GM12878 (cell line): ENCODE measurements around the gene BCR. TPM values are rescaled to one million over a fixed set of nuclear protein-coding genes. Genes with fewer than 3 reads are reported as not detected.
A peak's percentile ranks its signal among the peaks of the same experiment; 100 is the strongest.

Experiments used
- ATAC-seq: fragments of 200-7000 bp; cut with Tn5 transposase; 3 replicates; pipeline ENCODE4 v1.9.1; 2020; ENCODE audit warnings: mild to moderate bottlenecking, moderate library complexity
- BruUV-seq: library from RNA; stranded (reverse); fragments of 400-500 nt; replicated peaks from 2 replicates; lab custom pipeline; 2021; lab: Mats Ljungman, UMichigan
- CTCF ChIA-PET: fragments of 300-600 bp; sonication (Branson Sonifier 250); formaldehyde crosslinking; extraction: SDS; loops from one replicate; lab custom pipeline; 2021; ENCODE audit warnings: inconsistent platforms; lab: Yijun Ruan, JAX
- POLR2A ChIA-PET: fragments of 350-600 bp; formaldehyde crosslinking; extraction: SDS; loops from one replicate; lab custom pipeline; 2021; ENCODE audit warnings: inconsistent platforms; lab: Charles Lee
- RAD21 ChIA-PET: fragments of 300-600 bp; sonication (Branson Sonifier 250); formaldehyde crosslinking; loops from one replicate; lab custom pipeline; 2023; ENCODE audit warnings: antibody characterized with exemption; ENCODE audit not compliant: unreplicated experiment; lab: Charles Lee
- SMC1A ChIA-PET: fragments of 300-600 bp; sonication (Branson Sonifier 250); formaldehyde crosslinking; loops from one replicate; lab custom pipeline; 2023; ENCODE audit not compliant: unreplicated experiment, uncharacterized antibody; lab: Charles Lee
- DNase-seq: peaks from one replicate; pipeline ENCODE4 v3.0.0-alpha.2; 2011; ENCODE audit warnings: low read depth, low spot score
- FAIRE-seq: peaks from 3 replicates; lab custom pipeline; 2011; peaks lifted over from hg19 to GRCh38; lab: Jason Lieb, UNC
- H2AFZ ChIP-seq: 2 replicates; pipeline ENCODE4 v1.6.0; 2011; ENCODE audit warnings: low read depth, low read length, control low read depth; ENCODE audit not compliant: control insufficient read depth
- H3K27ac ChIP-seq: 2 replicates; pipeline ENCODE4 v1.5.1; 2011; ENCODE audit warnings: control low read depth; ENCODE audit not compliant: control insufficient read depth, insufficient read depth
- H3K27me3 ChIP-seq, 2 experiments: replicated peaks in 1 of 2; 2 replicates each; pipeline versions ENCODE4 v1.6.0 to v1.6.1; 2011; ENCODE audit warnings: low read length in 1 of 2; ENCODE audit not compliant: control insufficient read depth in 2 of 2, insufficient read depth in 2 of 2
- H3K36me3 ChIP-seq, 2 experiments: 2 replicates each; pipeline ENCODE4 v1.5.1; 2011; ENCODE audit warnings: low read length in 1 of 2; ENCODE audit not compliant: control insufficient read depth in 2 of 2, insufficient read depth in 2 of 2
- H3K4me1 ChIP-seq: 2 replicates; pipeline ENCODE4 v1.6.1; 2011; ENCODE audit warnings: mild to moderate bottlenecking, low read length, moderate library complexity, mixed read lengths; ENCODE audit not compliant: control insufficient read depth, insufficient read depth
- H3K4me2 ChIP-seq: 2 replicates; pipeline ENCODE4 v1.6.0; 2011; ENCODE audit warnings: control low read depth; ENCODE audit not compliant: control insufficient read depth, insufficient read depth
- H3K4me3 ChIP-seq: fragments of 200-600 bp; sonication (generic); 2 replicates; pipeline ENCODE4 v1.5.1; 2016
- H3K79me2 ChIP-seq: 2 replicates; pipeline ENCODE4 v1.6.0; 2011; ENCODE audit warnings: low read length; ENCODE audit not compliant: control insufficient read depth, insufficient read depth
- H3K9ac ChIP-seq: 2 replicates; pipeline ENCODE4 v1.8.0; 2011; ENCODE audit warnings: low read length, control low read depth, mixed read lengths; ENCODE audit not compliant: control insufficient read depth, insufficient read depth
- H3K9me3 ChIP-seq: replicated peaks from 3 replicates; pipeline ENCODE4 v1.5.1; 2011; ENCODE audit warnings: mild to moderate bottlenecking, low read length; ENCODE audit not compliant: control insufficient read depth, insufficient read depth
- H4K20me1 ChIP-seq: 2 replicates; pipeline ENCODE4 v1.6.0; 2011; ENCODE audit not compliant: control insufficient read depth, insufficient read depth
- FOXM1 ChIP-seq: IDR thresholded peaks from 2 replicates; pipeline ENCODE4 v1.6.1; 2012; ENCODE audit warnings: low read depth, mild to moderate bottlenecking, inconsistent platforms, low read length, moderate library complexity
- LARP7 ChIP-seq: fragments of 450-650 bp; IDR thresholded peaks from 2 replicates; pipeline ENCODE4 v1.6.1; 2017; ENCODE audit warnings: mild to moderate bottlenecking
- MYB ChIP-seq: fragments of 150-350 bp; IDR thresholded peaks from 2 replicates; pipeline ENCODE4 v1.6.1; 2014; ENCODE audit warnings: mild to moderate bottlenecking, low read depth, low read length, borderline replicate concordance
- SPI1 ChIP-seq: IDR thresholded peaks from 2 replicates; pipeline ENCODE4 v1.6.1; 2011; ENCODE audit warnings: low read depth, mild to moderate bottlenecking, low read length, moderate library complexity, borderline replicate concordance; ENCODE audit not compliant: insufficient read depth
- ZBED1 ChIP-seq: IDR thresholded peaks from 2 replicates; pipeline ENCODE4 v1.6.1; 2016; ENCODE audit warnings: borderline replicate concordance
- ZBTB40 ChIP-seq: fragments of 450-650 bp; IDR thresholded peaks from 2 replicates; pipeline ENCODE4 v1.6.1; 2016; ENCODE audit warnings: mild to moderate bottlenecking, moderate library complexity, borderline replicate concordance
- WGBS: methylation state at CpG from one replicate; pipeline ENCODE4 v1.1.6; 2016; ENCODE audit warnings: low lambda C conversion rate; ENCODE audit not compliant: insufficient replicate concordance, insufficient coverage; ENCODE audit errors: missing lambda C conversion rate; 5-methylcytosine and 5-hydroxymethylcytosine counted together
- in situ Hi-C: fragments of 300-500 bp; cut with MboI; formaldehyde crosslinking; loops from 9 replicates; pipeline ENCODE4 v1.14.3; 2018; ENCODE audit warnings: mixed read lengths
- intact Hi-C: fragments of 100-400 bp; cut with micrococcal nuclease; formaldehyde crosslinking; loops from one replicate; pipeline ENCODE4 v1.14.2; 2022; ENCODE audit not compliant: unreplicated experiment
- polyA plus RNA-seq, 11 experiments: library from polyadenylated mRNA; depleted of rRNA in 4 of 11; unstranded in 6 of 11; stranded (reverse) in 5 of 11; fragments of >200 nt; fragmentation: Nextera tagmentation in 4 of 11; fragmentation: Illumina TruSeq in 1 of 11; extraction: Ambion mirVana in 4 of 11; extraction: Trizol in 1 of 11; gene quantifications; 1 replicate in 1 of 11; 2 replicates in 10 of 11; pipeline versions ENCODE4 v1.2.1 to v1.2.3, GENCODE V29; 2011 to 2016; ENCODE audit warnings: inconsistent platforms in 2 of 11, missing spikeins in 2 of 11, low read depth in 1 of 11
- total RNA-seq, 4 experiments: library from RNA; depleted of rRNA in 3 of 4; stranded (reverse); fragments of >200 nt in 3 of 4; fragmentation: Illumina TruSeq in 1 of 4; extraction: Trizol in 1 of 4; gene quantifications; 2 replicates each; pipeline versions ENCODE4 v1.2.1 to v1.2.3, GENCODE V29; 2013 to 2021

BCR gene
- total and polyA plus RNA-seq, 10 of the 15 experiments (the other 5 are each of a cell fraction or from before 2014, with no cell fraction given): 1.7 to 64.7 (median 18.4) TPM

GRCh38 chr22:23218867-23219251 is 38.5 kb downstream of the BCR start:
- in situ Hi-C loops (no loop called here), intact Hi-C loops (loop anchor here (5.0 kb wide), 1 partner anchor 37 kb away; the partner anchor contains the start of gene BCR)
- no TSS peak for BruUV-seq
- H3K27ac ChIP-seq: peak overlapping the region; percentile 72; the same call in 1 of the 2 replicates
- H3K36me3 ChIP-seq: peaks cover 0 to 5% of the 10 kb centered on the region in 2 experiments; a peak in 2 of 4 replicates
- H2AFZ ChIP-seq: no peak overlapping the region
- WGBS: 12% methylated on average over 11 of the region's 11 CpGs
- no peak overlapping the region for H3K9ac ChIP-seq
- H3K79me2 ChIP-seq: peaks cover 28% of the 10 kb centered on the region
- peak overlapping the region; percentile 24; the same call in 1 of the 2 replicates for H3K4me3 ChIP-seq
- no peaks in the 10 kb centered on the region for H3K27me3 ChIP-seq
- ChIA-PET RAD21 (interaction anchor here (1.1 to 1.6 kb wide), 3 partner anchors 35 to 63 kb away, joined by 3 to 6 read pairs (median 5); no protein-coding TSS in a partner anchor), POLR2A (interaction anchor here (1.0 to 1.2 kb wide), 2 partner anchors 24 to 36 kb away, joined by 5 to 7 read pairs; no protein-coding TSS in a partner anchor), SMC1A (interaction anchor here (1.0 to 2.4 kb wide), 5 partner anchors 10 to 32 kb away, joined by 3 to 8 read pairs (median 4); no protein-coding TSS in a partner anchor), CTCF (interaction anchor here (1.1 to 3.2 kb wide), 8 partner anchors 10 to 71 kb away, joined by 3 to 9 read pairs (median 5); partner anchors contain the start of gene BCR)
- no peaks in the 10 kb centered on the region; the same call in 1 of the 2 replicates for H4K20me1 ChIP-seq
- peaks cover 44% of the 10 kb centered on the region for H3K4me1 ChIP-seq
- no peak for FAIRE-seq
- H3K4me2 ChIP-seq: peak overlapping the region; percentile 77
- no peaks in the 10 kb centered on the region for H3K9me3 ChIP-seq
- peak; percentile 8; the same call in 1 of the 3 replicates for ATAC-seq
- peak; percentile 31; the same call in 1 of the 2 replicates for TF ChIP-seq SPI1
- TF ChIP-seq FOXM1: no peak
- TF ChIP-seq LARP7: no peak
- TF ChIP-seq ZBTB40: no peak
- TF ChIP-seq ZBED1: no peak
- no peak for TF ChIP-seq MYB
- TF ChIP-seq, all 136 proteins: peak for 1
- DNase-seq: no peak
